ENCODE data around the gene HYAL2.

HYAL2 gene

DNA sequence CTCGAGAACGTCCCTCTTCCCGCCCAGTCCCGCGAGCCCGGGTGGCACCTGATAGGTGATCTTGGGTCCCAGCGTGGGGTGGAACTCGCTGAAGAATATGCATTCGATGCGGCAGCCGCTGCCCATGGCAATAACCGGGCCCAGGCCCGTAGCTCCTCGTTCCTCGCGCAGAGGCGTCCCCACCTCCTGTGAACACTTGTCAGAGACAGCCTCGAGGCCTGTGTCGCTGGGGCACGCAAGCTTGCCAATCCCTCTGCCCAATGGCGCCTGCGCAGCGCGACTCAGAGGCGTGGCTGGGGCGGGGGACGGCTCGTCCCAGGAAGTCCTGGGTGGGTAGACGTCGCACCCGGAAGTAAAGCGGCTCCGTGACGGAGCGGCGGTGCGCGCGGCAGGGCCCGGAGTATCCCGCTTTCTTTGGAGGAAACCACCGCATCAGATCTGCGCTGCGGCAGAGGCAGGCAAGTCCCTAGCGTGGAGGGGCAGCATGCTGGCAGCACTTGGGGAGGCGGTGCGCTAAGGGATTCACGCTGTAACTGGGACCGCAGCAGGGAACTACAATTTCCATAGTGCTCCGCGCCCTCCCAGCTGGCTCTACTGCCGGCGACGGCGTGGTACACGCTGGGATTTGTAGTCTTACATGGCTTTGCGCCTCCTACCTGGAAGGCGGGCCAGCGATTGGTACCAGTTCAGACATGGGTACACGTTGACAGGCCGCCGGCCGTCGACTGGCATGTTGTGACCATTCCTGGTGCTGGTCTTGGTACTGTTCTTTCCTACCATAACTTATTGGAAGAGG lies 28.2 kb upstream of the HYAL2 start, which contains the start of the genes CYB561D2 and NPRL2:
TSS of gene CYB561D2 (plus strand) at position 336 of the 796 bp plus-strand sequence. CDS start 572 bp downstream, outside the sequence.
TSS of gene NPRL2 (minus strand) at position 249 of the 796 bp plus-strand sequence. CDS start at position 126, 123 bp downstream.
- DNase-seq (ENCODE audit: low read depth in 2 of 2) = peak; percentile 76 to 79

DNA sequence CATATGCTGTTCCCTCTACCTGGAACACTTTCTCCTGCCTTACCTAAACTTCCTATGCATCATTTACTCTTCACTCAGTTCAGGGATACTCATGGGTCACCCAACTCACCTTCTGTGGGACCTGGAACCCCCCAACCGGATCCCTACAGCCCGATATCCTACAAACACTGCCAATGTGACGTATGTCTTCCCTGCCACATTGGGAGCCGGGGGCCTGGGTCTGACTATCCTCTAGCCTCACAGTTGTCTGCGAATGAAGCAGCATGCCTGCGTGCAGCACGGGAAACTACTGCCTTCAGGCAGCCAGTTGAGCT lies 27.6 kb upstream of the HYAL2 start:
- DNase-seq (ENCODE audit: low read depth in 2 of 2) = no peak

DNA sequence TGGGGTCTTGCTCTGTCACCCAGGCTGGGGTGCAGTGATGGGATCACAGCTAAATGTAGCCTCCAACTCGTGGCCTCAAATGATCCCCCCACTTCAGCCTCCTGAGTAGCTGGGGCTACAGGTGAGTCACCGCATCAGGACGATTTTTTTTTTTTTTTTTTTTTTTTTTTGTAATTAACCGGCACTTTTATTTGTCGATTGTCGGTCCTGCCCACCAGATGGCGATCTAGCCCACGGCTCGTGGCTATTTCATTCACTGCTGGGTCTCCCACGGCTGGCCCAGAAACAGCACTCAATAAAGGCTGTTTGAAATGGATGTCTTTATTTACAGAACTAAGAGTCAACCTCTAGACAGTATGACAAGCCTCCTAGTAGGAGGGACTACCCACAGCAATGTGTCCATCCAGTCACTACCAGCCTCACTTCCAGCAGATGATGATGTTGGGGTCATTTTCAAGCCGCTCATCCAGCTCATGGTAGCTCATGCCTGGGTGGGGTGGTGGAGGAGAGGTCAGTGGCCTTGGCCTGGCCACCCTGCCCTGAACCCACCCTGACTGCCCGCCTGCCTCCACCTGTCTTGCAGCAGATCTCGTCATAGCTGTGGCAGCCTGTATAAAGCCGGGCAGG lies 24.8 kb upstream of the HYAL2 start:
- peak in 1 of 2 experiments; percentile 53 for DNase-seq (ENCODE audit: low read depth in 2 of 2)

DNA sequence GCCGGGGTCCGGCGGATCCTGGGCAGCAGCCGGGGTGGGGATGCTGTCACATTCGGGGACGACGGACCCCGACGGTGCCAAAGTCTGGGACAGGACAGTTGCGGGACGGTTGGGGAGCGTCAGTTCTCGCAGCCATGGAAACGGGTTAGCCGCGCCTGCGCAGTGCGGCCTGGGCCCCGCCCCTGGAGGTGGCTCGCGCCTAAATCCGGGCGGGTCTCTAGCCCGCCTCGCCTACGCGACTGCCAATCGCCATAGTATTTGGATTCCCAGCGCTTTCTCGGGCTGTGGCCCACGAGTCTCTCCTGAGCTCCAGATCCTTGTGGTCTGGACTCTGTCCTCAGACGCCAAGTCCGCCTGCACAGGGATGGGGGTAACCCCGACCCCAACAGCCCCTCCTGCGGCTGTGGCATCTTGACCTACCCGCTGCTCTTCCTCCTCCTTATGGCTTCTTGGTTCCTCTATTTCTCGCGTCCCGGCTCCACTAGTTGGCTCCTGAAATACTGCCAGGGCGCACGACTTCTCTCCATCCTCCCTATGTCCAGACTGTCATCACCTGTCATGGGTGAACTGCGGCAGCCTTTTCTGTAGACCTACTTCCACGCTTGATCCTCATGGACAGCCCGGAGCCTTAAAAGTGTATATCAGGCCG lies 23.2 kb upstream of the HYAL2 start, which contains the start of gene ZMYND10:
TSS of gene ZMYND10 (minus strand) at position 147 of the 649 bp plus-strand sequence. CDS start 153 bp downstream, outside the sequence.
- DNase-seq (ENCODE audit: low read depth in 2 of 2) = no peak

DNA sequence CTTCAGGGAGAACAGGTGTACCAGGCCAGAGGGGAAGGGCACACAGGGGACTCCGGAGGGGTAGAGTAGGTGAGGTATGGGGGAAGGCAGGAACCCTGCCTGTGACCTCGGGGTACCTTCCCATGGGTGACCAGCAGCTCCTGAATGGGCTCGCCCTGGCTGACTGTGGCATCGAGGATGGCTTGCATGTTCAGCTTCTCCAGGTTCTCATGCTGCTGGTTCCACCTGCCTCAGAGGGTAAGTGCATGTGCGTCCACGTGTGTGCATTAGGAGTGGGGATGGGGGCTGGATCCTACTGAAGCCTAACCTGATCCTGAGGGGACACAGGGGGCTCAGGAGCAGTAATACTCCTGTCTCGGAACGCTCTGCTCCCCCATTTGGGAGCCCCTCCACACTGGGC lies 22.5 kb upstream of the HYAL2 start:
- no peak for DNase-seq (ENCODE audit: low read depth in 2 of 2)

DNA sequence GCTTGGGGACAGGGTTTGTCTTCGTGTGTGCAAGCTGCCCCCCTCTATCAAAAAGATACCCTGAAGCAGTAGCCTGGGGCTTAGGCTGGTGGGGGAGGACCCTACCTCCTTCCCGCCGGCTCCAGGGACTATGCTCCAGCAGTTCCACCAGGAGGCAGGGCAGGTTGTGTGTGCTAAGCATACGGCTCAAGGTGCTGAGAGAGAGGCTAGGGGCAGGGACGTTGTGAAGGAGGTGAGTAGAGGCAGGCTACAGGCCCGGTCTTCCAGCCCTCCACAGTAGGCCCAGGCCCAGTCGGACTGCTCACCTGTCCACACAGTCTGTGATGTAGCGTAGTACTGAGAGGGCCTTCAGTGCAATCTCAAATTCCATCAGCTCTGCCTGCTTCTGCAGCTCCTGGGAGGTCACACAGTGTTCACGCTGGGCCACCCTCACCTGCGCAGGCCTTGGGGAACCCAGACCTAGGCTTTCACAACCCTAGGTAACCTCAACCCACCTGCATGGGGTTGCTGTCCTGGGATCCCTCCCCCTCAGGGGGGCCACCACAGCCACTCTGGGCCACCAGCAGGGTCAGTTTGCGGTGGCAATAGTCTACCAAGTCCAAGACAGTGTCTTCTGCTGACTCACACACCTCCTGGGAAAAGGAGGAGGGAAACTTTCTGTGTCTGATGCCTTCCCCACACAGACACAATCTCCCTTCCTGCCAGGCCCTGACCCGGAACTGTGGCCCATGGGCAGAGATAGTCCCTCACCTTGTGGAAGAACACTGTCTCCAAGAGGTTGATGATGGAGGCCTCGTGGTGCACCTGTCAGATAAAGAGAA lies 20.5 kb upstream of the HYAL2 start:
- DNase-seq (ENCODE audit: low read depth in 2 of 2) = no peak

DNA sequence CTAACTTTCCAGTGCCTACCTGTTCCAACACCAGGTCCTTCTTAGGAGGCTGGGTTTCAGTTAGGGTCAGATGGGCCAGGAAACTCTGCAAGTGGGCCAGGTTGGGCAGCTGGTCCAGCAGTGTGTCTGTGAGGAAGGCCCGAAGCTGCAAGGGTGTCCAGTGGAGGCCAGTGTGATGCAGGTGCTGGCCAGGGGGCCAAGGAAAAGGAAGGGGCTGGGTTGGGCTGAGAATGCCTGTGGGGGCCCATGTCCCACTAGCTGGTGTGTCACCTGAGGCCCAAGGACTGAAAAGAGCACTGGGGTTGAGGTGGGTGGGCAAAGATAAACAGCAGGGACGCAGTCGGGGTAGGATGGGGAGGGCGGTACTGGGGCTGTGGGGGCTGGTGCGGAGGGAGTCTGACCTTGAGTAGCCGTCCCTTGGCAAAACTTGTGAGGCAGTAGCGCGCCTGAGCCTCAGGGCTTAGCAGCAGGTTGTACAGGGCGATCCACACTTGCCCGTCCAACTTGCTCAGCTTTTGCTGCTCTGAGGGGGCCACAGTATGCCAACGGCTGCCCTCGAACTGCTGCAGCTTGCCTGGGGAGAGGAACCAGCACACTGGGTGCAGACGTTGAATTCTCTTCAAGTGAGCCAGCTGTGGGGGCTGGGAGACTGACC lies 19.6 kb upstream of the HYAL2 start:
- no peak for DNase-seq (ENCODE audit: low read depth in 2 of 2)

DNA sequence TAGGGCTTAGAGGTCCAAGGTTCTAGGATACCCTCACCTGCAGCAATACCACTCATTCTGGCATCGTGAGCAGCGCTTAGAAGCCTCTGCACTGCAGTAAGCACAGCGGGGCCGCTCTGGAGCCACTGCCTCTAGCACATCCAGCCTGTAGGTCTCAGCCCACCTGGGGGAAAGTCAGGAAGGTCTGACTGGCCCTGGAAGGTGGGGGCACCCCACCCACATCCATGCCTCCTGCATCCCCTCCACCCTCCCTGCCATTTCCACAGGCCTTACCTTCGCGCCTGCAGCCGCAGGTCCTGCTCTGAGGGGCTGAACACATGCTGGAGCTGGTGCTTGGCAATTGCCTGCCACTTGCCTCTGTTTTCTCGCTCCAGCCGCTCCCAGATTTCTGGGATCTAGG lies 19.0 kb upstream of the HYAL2 start:
- DNase-seq (ENCODE audit: low read depth in 2 of 2) = no peak

DNA sequence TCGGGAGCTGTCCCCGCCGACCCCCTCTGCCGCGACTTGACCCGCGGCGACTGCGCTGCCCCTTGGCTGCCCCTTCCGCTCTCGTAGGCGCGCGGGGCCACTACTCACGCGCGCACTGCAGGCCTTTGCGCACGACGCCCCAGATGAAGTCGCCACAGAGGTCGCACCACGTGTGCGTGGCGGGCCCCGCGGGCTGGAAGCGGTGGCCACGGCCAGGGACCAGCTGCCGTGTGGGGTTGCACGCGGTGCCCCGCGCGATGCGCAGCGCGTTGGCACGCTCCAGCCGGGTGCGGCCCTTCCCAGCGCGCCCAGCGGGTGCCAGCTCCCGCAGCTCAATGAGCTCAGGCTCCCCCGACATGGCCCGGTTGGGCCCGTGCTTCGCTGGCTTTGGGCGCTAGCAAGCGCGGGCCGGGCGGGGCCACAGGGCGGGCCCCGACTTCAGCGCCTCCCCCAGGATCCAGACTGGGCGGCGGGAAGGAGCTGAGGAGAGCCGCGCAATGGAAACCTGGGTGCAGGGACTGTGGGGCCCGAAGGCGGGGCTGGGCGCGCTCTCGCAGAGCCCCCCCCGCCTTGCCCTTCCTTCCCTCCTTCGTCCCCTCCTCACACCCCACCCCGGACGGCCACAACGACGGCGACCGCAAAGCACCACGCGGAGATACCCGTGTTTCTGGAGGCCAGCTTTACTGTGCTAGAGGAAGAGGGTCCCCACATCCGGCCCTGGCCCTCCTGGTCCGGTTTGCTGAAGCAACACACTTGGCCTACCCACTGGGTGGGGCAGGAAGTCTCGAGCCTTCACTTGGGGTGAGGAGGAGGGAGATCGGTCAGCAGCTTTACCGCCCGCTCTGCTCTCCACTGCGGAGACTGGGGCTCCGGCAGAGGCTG lies 18.1 kb upstream of the HYAL2 start, which contains the start of gene RASSF1:
TSS of gene RASSF1 (minus strand) at position 389 of the 882 bp plus-strand sequence. CDS start at position 358, 31 bp downstream.
- no peak for DNase-seq (ENCODE audit: low read depth in 2 of 2)

DNA sequence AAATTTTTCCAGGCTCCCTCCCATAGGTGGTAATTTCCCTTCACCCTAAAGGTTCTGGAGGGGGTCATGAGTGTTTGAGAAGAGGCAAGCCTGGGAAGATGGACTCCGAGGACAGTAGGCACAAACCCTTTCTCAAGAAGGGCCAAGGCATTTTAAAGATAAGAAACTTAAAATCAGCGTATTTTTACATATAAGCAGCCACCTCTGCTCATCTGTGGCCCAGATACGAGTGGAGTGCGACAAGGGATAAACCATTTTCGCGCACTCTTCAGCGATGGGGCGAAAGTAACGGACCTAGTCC lies 17.6 kb upstream of the HYAL2 start:
- no peak for DNase-seq (ENCODE audit: low read depth in 2 of 2)

DNA sequence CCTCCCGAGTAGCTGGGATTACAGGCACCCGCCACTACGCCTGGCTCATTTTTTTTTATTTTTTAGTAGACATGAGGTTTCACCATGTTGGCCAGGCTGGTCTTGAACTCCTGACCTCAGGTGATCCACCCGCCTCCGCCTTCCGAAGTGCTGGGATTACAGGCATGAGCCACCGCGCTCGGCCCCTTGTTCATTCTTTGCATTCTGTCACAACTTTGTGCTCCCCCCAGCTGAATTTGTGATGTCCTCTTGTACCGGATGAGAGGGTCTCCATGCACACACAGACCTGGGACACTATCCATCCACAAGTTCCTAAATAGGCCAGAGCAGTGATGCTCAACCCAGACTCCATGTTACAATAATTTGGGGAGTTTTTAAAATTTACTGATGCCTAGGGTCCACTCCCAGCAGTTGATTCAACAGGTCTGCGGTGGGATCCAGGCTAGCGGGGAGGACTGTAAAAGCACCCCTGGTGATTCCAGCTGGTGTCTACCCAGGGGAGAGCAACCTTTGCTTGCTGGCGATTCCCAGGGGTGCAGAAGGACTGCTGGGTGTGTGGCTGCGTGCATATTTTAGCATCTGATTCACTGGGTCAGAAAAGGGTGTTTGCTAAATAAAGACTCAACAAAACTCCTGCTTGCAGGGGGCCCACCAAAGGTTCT lies 17.1 kb upstream of the HYAL2 start:
- DNase-seq (ENCODE audit: low read depth in 2 of 2) = no peak

DNA sequence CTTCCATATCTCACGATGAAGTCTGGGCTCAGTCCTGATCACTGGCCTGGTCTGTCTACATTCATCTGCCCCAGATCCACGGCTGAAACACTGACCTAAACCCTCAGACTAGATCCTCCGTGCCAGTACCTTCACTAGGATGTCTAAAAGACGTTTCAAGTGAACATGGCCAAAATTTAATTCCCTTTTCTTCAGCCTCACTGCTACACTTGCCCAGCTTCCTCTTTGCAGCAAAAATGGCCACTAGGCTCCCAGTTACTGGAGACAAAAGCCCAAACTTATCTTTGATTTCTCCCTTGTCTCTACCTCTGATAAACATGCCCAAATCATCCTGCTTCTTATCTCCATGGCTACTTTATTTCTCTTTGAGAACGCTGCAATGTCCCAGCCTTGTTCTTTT lies 16.4 kb upstream of the HYAL2 start:
- no peak for DNase-seq (ENCODE audit: low read depth in 2 of 2)

DNA sequence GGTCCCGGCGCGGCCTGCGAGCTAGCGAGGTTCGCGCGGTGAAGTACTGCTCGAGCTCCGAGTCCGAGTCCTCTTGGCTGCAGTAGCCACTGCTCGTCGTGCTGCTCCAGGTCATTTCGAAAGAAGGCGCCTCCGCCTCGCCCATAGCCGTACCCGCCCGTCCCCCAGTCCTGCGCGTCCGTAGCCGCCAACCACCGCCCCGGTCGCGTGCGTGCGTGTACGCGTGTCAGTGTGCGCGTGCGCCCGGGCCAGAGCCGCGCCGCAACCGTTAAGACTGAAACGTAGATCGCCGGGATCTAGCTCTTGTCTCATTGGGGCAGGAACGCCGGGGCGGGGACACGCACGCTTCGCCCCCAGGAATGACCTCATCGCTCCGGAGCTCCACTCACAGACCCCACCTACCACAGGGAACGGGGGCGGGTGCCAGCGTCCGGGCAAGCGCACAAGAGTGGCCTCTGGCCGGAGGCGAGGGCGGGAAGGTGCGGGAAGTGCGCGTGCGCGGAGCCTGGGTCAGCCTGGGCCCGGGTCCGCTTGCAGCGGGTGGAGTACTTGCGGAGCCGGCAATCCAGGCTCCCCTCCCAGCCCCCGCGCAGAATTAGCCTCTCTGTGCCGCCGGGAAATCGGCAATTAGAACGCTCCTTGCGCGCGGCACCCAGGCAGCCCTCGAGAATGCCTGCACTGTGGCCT lies 14.8 kb upstream of the HYAL2 start:
- DNase-seq (ENCODE audit: low read depth in 2 of 2) = peak; percentile 97

DNA sequence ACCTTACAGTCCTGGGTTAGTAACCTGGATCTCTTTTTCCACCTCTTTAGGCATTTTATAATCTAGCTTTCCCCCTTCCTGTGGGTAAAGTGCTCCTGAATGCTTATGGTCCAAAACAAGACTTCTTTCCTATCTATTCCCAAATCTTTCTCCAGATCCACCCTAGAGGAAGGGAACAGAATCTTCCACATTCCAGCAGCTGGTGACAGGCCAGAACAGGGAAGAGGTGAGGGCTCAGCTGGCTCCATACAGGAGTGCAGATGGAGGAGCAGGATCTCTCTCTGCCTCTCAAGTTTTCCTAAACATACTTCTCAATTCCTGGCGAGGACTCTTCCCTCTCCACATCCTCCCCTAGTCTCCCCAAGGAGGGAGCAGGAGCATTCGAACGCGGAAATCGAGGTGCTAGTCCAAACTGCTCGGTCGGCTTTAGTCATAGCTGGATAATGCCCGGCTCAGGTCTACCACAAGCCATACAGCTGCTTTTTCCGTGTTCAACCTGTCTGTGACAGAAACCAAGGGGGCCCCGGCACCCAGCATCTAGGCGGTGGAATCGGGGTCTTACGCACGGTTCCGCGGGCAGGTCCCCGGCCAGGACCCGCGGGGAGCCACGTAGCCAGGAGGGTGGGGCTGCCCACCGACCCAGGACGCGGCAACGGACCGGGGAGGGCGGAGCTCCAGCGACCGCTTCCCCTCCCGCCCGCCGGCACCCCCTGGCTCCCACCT lies 14.1 kb upstream of the HYAL2 start:
- DNase-seq (ENCODE audit: low read depth in 2 of 2) = no peak

DNA sequence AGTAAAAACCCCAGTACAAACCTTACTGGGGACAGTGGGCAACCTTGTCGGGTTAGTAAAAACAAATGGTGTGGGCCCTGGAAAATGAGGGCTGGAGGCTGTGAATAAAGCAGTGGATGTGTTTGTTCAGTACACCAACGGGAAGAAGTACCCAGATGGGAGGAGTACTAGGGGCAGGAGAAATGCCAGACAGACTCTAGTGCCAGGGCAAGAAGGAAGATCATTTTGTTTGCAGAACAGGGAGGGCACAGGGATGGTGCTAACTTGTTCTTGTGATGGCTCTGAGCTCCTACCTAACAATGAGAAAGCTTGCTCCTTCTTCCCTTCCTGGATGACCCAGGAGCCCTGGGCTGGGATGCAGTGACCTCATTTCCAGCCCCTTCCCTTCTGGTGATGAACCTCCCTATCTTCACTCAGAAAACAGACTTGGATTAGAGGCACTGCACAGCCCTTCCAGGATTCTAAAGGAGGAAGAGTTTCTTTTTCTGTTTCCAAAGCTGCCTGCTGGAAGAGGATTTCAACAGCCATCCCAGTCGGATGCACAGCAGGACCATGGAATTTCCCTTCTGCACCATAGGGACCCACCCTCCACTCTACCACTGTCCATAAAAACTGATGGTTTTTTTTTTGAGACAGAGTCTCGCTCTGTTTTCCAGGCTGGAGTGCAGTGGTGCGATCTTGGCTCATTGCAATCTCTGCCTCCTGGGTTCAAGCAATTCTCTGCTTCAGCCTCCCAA lies 12.0 kb upstream of the HYAL2 start:
- DNase-seq (ENCODE audit: low read depth in 2 of 2) = no peak

DNA sequence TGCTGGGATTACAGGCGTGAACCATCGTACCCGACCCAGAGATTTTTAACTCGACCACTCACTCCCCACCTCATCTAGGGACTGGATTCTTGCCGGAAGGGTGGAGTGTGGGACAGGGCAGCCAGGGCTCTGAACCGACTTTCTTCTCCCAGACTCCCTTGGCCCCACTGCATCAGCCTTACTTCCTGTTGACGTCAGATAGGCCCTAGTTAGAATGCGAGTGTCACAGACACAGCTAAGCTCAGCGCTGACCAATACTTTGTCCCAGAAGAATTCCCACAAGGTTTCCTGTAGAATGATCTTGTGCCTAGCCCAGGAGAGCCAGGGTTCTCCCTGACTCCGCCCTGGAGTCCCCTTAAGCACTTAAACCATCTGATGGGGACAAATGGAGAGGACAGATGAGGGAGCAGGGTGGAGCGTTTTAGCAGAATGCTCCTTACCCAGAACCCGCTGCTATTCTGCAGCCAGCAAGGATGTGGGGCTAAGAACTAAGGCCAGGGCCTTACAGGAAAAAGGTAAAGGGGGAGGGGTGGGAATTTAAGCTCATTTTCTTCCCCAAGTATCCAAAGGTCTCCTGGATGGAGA lies 11.3 kb upstream of the HYAL2 start:
- DNase-seq (ENCODE audit: low read depth in 2 of 2) = no peak

DNA sequence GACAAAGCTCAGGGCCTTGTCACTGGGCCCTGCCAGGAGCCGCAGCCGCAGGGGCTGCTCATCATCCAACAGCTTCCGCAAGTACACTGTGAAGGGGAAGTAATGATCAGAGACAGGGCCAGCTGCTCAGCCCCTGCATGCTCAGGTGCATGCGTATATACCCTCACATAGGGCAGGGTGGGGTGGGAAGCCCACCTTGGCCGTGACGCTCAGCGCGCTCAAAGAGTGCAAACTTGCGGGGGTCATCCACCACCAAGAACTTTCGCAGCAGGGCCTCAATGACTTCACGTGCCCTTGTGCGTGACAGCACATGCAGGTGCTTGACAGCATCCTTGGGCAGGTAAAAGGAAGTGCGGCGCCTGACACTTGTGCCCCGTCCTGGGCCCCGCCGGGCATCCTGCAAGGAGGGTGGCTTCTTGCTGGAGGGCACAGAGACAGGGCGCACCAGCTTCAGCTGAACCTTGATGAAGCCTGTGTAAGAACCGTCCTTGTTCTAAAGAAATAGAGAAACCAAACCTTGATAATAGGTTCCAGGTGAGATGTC lies 8.9 kb upstream of the HYAL2 start:
- no peak for DNase-seq (ENCODE audit: low read depth in 2 of 2)

Data from fibroblast of skin of left quadriceps (primary cell).